Endothelial cell (in vitro differentiated cells): ENCODE results near the gene R3HDM2. TPM values are rescaled to one million over a fixed set of nuclear protein-coding genes. Genes with fewer than 3 reads are reported as not detected.

Source experiments
- DNase-seq: peaks from one replicate; pipeline ENCODE4 v3.0.0; 2021; ENCODE audit warnings: low spot score
- H3K27ac Mint-ChIP-seq: one replicate; pipeline ENCODE4 v1.8.0; 2021; ENCODE audit warnings: mixed read lengths, inconsistent platforms; ENCODE audit not compliant: unreplicated experiment
- H3K27me3 Mint-ChIP-seq: one replicate; pipeline ENCODE4 v1.8.0; 2021; ENCODE audit warnings: mild to moderate bottlenecking, moderate library complexity, mixed read lengths, inconsistent platforms; ENCODE audit not compliant: unreplicated experiment
- H3K36me3 Mint-ChIP-seq: one replicate; pipeline ENCODE4 v1.8.0; 2021; ENCODE audit warnings: mild to moderate bottlenecking, low read depth, mixed read lengths, inconsistent platforms; ENCODE audit not compliant: unreplicated experiment
- H3K4me1 Mint-ChIP-seq: one replicate; pipeline ENCODE4 v1.8.0; 2021; ENCODE audit warnings: mild to moderate bottlenecking, mixed read lengths, inconsistent platforms; ENCODE audit not compliant: unreplicated experiment
- H3K4me3 Mint-ChIP-seq: one replicate; pipeline ENCODE4 v1.8.0; 2021; ENCODE audit warnings: mild to moderate bottlenecking, mixed read lengths, inconsistent platforms; ENCODE audit not compliant: unreplicated experiment
- H3K9me3 Mint-ChIP-seq: one replicate; pipeline ENCODE4 v1.8.0; 2021; ENCODE audit warnings: mixed read lengths, inconsistent platforms; ENCODE audit not compliant: unreplicated experiment
- CTCF ChIP-seq: fragments of 200-600 bp; sonication (generic); IDR thresholded peaks from one replicate; pipeline ENCODE4 v1.5.0; 2021; ENCODE audit warnings: antibody characterized with exemption; ENCODE audit not compliant: unreplicated experiment
- total RNA-seq: library from RNA; stranded (reverse); fragmentation: NEBNext Ultra II Directional; extraction: Animal tissue kit (Norgen Biotek cat#: 25700); gene quantifications from one replicate; pipeline ENCODE4 v1.2.1, GENCODE V29; 2021; ENCODE audit not compliant: unreplicated experiment

Gene R3HDM2
- total RNA-seq, 1 donor from 2014 or later, result 39.4 TPM

GRCh38 chr12:57462251-57462911 is 31.5 kb upstream of the R3HDM2 start:
- H3K27ac Mint-ChIP-seq, result peak overlapping the region; percentile 17
- H3K4me3 Mint-ChIP-seq, result peak overlapping the region; percentile 94
- peaks cover 34% of the 10 kb centered on the region for H3K4me1 Mint-ChIP-seq
- TF ChIP-seq CTCF, result peak; percentile 83
- H3K36me3 Mint-ChIP-seq, result peaks cover 6% of the 10 kb centered on the region
- H3K9me3 Mint-ChIP-seq, result no peaks in the 10 kb centered on the region
- peak; percentile 93 for DNase-seq
- H3K27me3 Mint-ChIP-seq, result peaks cover 31% of the 10 kb centered on the region

GRCh38 chr12:57461917-57462250 is 31.0 kb upstream of the R3HDM2 start:
- DNase-seq, result no peak
- no peak overlapping the region for H3K27ac Mint-ChIP-seq
- H3K27me3 Mint-ChIP-seq, result peaks cover 31% of the 10 kb centered on the region
- peaks cover 4% of the 10 kb centered on the region for H3K36me3 Mint-ChIP-seq
- peak overlapping the region; percentile 94 for H3K4me3 Mint-ChIP-seq
- no peak for TF ChIP-seq CTCF
- H3K4me1 Mint-ChIP-seq, result peaks cover 30% of the 10 kb centered on the region
- no peaks in the 10 kb centered on the region for H3K9me3 Mint-ChIP-seq

GRCh38 chr12:57461276-57461916 is 30.6 kb upstream of the R3HDM2 start:
- Mint-ChIP-seq H3K36me3 (peaks cover 4% of the 10 kb centered on the region), H3K9me3 (no peaks in the 10 kb centered on the region), H3K4me3 (peak overlapping the region; percentile 94), H3K27ac (no peak overlapping the region), H3K27me3 (peaks cover 31% of the 10 kb centered on the region), H3K4me1 (peaks cover 28% of the 10 kb centered on the region)
- TF ChIP-seq CTCF, result no peak
- DNase-seq, result peak; percentile 50

- Mint-ChIP-seq H3K36me3 (peaks cover 4% of the 10 kb centered on the region), H3K9me3 (no peaks in the 10 kb centered on the region), H3K4me1 (peaks cover 26% of the 10 kb centered on the region), H3K4me3 (peak overlapping the region; percentile 69), H3K27ac (no peak overlapping the region), H3K27me3 (peaks cover 31% of the 10 kb centered on the region)
- TF ChIP-seq CTCF, result no peak
- DNase-seq, result peak; percentile 61
Observed at GRCh38 chr12:57460841-57461275, 30.0 kb upstream of the R3HDM2 start.

- no peaks in the 10 kb centered on the region for H3K9me3 Mint-ChIP-seq
- peaks cover 31% of the 10 kb centered on the region for H3K27me3 Mint-ChIP-seq
- H3K27ac Mint-ChIP-seq, result no peak overlapping the region
- H3K4me1 Mint-ChIP-seq, result peaks cover 22% of the 10 kb centered on the region
- no peak for TF ChIP-seq CTCF
- H3K4me3 Mint-ChIP-seq, result peak overlapping the region; percentile 82
- no peak for DNase-seq
- peaks cover 4% of the 10 kb centered on the region for H3K36me3 Mint-ChIP-seq
Observed at GRCh38 chr12:57460468-57460784, 29.6 kb upstream of the R3HDM2 start.
